GM12891 (cell line): ENCODE data around the gene CABLES1.

ENCODE experiments used
- POLR2A ChIP-seq: IDR thresholded peaks from 2 replicates; pipeline ENCODE4 v1.6.1; 2011; ENCODE audit warnings: low read depth, low read length, control low read depth
- POLR2AphosphoS5 ChIP-seq: IDR thresholded peaks from 2 replicates; pipeline ENCODE4 v1.6.1; 2011; ENCODE audit warnings: low read depth, low read length, control low read depth
- POU2F2 ChIP-seq: IDR thresholded peaks from 2 replicates; pipeline ENCODE4 v1.6.1; 2011; ENCODE audit warnings: low read depth, mild to moderate bottlenecking, control low read depth, low read length, moderate library complexity

GRCh38 chr18:23189768-23190661, 54.7 kb downstream of the CABLES1 start:
- TF ChIP-seq POLR2A (no peak), POLR2AphosphoS5 (no peak), POU2F2 (no peak)
